Measurements from ENCODE around the gene PPARA. TPM values are rescaled to one million over a fixed set of nuclear protein-coding genes. Genes with fewer than 3 reads are reported as not detected.

The PPARA gene
- total RNA-seq, 6 donors from 2014 or later = 10.2 to 27.0 (median 20.9) TPM

GRCh38 chr22:46203601-46203980 lies 53.3 kb downstream of the PPARA start:
- DNase-seq (no peak), ATAC-seq (ENCODE audit: low FRiP score in 2 of 2) (no peak)
- Histone ChIP-seq H3K9me3 (peaks cover 0 to 4% (median under 1%) of the 10 kb centered on the region in 4 donors), H3K4me3 (no peak overlapping the region), H3K36me3 (peaks cover 9 to 26% (median 21%) of the 10 kb centered on the region in 4 donors), H3K27me3 (no peaks in the 10 kb centered on the region), H3K27ac (no peak overlapping the region), H3K4me1 (no peaks in the 10 kb centered on the region)
- 90 to 96% methylated on average over 7 of the region's 7 CpGs for WGBS, 2 donors
- no peak for TF ChIP-seq POLR2A (IDR thresholded peaks at IDR 0.05)
- no peak for TF ChIP-seq EP300 (IDR thresholded peaks at IDR 0.05)

DNA sequence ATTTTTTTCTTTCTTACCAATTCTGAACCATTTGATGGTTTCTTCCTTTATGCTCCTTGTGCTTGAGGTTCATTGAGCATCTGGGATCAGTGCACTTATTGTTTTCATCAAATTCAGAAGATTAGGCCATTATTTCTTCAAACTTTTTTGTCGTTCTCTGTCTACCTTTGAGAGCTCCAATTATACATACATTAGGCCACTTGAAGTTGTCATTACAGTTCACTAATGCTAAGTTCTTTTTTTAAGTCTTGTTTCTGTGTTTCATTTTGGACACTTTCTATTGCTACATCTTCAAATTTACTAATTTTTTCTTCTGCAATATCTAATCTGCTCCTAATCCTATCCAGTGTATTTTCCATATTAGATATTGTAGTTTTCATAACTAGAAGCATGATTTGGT lies 58.9 kb downstream of the PPARA start:
- no peaks in the 10 kb centered on the region for H3K27me3 ChIP-seq
- ATAC-seq (ENCODE audit: low FRiP score in 2 of 2) = no peak
- H3K9me3 ChIP-seq = peaks cover 0 to 19% (median 11%) of the 10 kb centered on the region in 4 donors
- no peak overlapping the region for H3K27ac ChIP-seq
- 95 to 100% methylated on average over 1 of the region's 1 CpG for WGBS, 2 donors
- no peaks in the 10 kb centered on the region for H3K4me1 ChIP-seq
- peaks cover 0 to 16% (median 11%) of the 10 kb centered on the region in 4 donors for H3K36me3 ChIP-seq
- no peak for DNase-seq
- no peak for TF ChIP-seq POLR2A (IDR thresholded peaks at IDR 0.05)
- TF ChIP-seq CTCF (IDR thresholded peaks at IDR 0.05) = no peak
- no peak for TF ChIP-seq POLR2AphosphoS5 (IDR thresholded peaks at IDR 0.05)
- no peak for TF ChIP-seq EP300 (IDR thresholded peaks at IDR 0.05)
- H3K4me3 ChIP-seq = no peak overlapping the region

DNA sequence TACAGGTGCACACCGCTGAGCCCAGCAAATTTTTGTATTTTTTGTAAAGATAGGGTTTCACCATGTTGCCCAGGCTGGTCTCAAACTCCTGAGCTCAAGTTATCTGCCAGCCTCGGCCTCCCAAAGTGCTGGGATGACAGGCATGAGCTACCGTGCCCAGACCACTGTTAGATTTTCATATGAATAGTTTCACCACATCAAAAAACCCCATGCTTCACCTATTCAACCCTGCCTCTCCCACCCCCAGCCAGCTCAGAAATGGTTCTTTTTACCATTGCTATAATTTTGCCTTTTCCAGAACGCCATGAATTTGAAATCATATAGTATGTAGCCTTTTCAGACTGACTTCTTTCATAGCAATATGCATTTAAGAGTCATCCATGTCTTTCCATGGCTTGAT lies 61.9 kb downstream of the PPARA start:
- Histone ChIP-seq H3K27me3 (no peaks in the 10 kb centered on the region), H3K36me3 (peaks cover 3 to 39% (median 23%) of the 10 kb centered on the region in 4 donors), H3K27ac (no peak overlapping the region), H3K9me3 (peaks cover 0 to 19% (median 11%) of the 10 kb centered on the region in 4 donors), H3K4me3 (no peak overlapping the region), H3K4me1 (no peaks in the 10 kb centered on the region)
- ATAC-seq (ENCODE audit: low FRiP score in 2 of 2) = no peak
- WGBS, 2 donors = 85 to 91% methylated on average over 4 of the region's 4 CpGs
- TF ChIP-seq EP300 (IDR thresholded peaks at IDR 0.05) (no peak), CTCF (IDR thresholded peaks at IDR 0.05) (no peak), POLR2AphosphoS5 (IDR thresholded peaks at IDR 0.05) (no peak), POLR2A (IDR thresholded peaks at IDR 0.05) (no peak)
- no peak for DNase-seq

DNA sequence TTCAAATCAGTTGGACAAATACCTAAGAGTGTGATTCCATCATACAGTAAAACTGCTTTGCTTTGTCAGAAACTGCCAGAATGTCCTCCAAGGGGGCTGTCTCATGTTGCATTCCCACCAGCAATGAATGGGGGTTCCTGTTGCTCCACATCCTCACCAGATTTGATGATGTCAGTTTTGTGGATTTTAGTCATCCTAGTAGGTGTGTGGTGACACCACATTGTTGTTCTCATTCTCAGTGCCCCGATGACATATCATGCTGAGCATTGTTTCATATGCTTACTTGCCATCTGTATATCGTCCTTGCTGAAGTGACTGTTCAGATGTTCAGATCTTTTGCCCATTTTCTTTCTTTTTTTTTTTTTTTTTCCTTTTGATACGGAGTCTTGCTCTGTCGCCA lies 62.7 kb downstream of the PPARA start:
- TF ChIP-seq POLR2AphosphoS5 (IDR thresholded peaks at IDR 0.05) (no peak), CTCF (IDR thresholded peaks at IDR 0.05) (no peak), EP300 (IDR thresholded peaks at IDR 0.05) (no peak), POLR2A (IDR thresholded peaks at IDR 0.05) (no peak)
- Histone ChIP-seq H3K4me3 (no peak overlapping the region), H3K27ac (no peak overlapping the region), H3K9me3 (peaks cover 0 to 19% (median 11%) of the 10 kb centered on the region in 4 donors), H3K4me1 (no peaks in the 10 kb centered on the region), H3K27me3 (no peaks in the 10 kb centered on the region), H3K36me3 (peaks cover 3 to 44% (median 25%) of the 10 kb centered on the region in 4 donors)
- no peak for ATAC-seq (ENCODE audit: low FRiP score in 2 of 2)
- DNase-seq = no peak
- 92 to 96% methylated on average over 4 of the region's 4 CpGs for WGBS, 2 donors

DNA sequence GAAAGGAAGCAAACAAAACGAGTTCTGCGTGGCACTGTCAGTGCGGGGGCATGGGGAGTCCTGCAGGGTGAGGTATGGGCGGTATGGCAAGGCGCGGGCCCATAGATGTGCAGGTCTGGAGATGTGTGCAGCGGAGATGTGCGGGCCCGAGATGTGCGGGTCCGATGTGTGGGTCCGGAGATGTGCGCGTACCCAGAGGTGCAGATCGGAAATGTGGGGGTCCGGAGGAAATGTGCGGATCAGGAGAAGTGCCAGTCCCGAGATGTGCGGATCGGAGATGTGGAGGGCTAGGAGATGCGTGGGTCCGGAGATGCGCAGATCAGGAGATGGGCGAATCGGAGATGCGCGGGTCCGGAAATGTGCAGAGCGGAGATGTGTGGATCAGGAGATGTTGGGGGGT lies 63.8 kb downstream of the PPARA start:
- DNase-seq (peak in 1 of 2 donors; percentile 50), ATAC-seq (ENCODE audit: low FRiP score in 2 of 2) (no peak)
- no peak for TF ChIP-seq EP300 (IDR thresholded peaks at IDR 0.05)
- no peak for TF ChIP-seq POLR2AphosphoS5 (IDR thresholded peaks at IDR 0.05)
- TF ChIP-seq CTCF (IDR thresholded peaks at IDR 0.05) = no peak
- no peak for TF ChIP-seq POLR2A (IDR thresholded peaks at IDR 0.05)
- Histone ChIP-seq H3K36me3 (peaks cover 3 to 55% (median 35%) of the 10 kb centered on the region in 4 donors), H3K4me3 (no peak overlapping the region), H3K9me3 (peaks cover 0 to 9% (median 6%) of the 10 kb centered on the region in 4 donors), H3K4me1 (no peaks in the 10 kb centered on the region), H3K27me3 (no peaks in the 10 kb centered on the region), H3K27ac (no peak overlapping the region)
- 96% methylated on average over 29 of the region's 29 CpGs for WGBS, 2 donors

Data from upper lobe of left lung (tissue), 6 donors.